HG03097 (cell line): ENCODE results near the gene RTN4IP1.
"Not testable (repeated sequence)": the region's sequence is repeated elsewhere in the genome, so short reads cannot be mapped to it uniquely, and the experiment has no call there.

Source experiments
- ATAC-seq: cut with Tn5 transposase; IDR thresholded peaks from one replicate; pipeline ENCODE4 v1.9.1; 2021; ENCODE audit not compliant: unreplicated experiment, low FRiP score

RTN4IP1 gene

DNA sequence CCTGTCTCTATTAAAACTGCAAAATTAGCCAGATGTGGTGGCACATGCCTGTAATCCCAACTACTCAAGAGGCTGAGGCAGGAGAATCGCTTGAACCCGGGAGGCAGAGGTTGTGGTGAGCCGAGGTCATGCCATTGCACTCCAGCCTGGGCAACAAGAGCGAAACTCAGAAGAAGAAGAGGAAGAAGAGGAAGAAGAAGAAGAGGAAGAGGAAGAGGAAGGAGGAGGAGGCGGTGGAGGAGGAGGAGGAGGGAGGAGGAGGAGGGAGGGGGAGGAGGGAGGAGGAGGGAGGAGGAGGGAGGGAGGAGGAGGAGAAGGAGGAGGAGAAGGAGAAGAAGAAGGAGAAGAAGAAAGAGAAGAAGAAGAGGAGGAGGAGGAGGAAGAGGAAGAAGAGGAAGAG, 40.4 kb downstream of the RTN4IP1 start:
- ATAC-seq = not testable (repeated sequence)

DNA sequence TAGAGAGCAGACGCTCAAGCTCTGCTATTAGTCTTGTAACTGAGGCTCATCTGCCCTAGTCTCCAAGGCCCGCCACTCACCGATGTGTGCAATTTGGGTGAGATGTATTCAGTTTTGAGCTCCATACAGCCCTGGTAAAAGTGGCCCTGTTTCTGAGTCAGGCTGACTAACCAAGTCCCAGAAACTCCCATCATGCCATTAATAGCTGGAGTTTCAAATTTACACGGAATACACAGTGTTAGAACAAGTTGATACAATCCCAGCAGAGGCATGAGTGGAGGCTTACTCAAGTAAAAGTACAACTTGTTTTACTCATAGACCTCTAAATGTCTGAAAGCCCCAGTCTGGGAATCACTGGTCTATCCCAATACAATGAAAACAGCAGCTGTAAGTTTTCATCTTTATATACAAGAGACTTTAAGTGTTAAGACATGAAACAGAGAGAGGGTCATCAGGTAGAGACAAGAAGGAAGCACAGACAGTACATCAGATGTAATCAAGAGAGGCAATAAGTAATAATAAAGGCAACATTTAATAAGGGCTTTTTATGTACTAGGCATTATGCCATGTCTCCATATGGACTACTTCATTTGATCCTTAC, 42.4 kb downstream of the RTN4IP1 start:
- ATAC-seq = no peak

DNA sequence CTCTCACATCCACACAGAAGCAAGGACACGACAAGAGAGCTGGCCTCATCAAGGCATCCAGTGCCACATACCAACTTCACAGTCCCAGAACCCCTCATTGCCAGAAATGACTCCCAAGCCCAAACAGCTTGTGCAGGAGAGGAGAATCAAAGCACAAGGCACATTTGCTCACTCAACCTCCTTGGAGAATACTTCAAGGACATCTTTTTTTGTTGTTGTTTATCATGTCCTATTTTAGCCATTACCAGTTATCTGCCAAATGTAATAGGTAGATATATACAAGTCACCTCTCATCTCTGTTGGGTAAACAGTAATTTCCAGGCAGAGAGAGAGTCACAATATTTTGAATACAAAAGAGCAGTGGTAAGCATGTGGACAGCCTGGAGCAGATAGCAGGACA, 47.8 kb downstream of the RTN4IP1 start:
- ATAC-seq = no peak

DNA sequence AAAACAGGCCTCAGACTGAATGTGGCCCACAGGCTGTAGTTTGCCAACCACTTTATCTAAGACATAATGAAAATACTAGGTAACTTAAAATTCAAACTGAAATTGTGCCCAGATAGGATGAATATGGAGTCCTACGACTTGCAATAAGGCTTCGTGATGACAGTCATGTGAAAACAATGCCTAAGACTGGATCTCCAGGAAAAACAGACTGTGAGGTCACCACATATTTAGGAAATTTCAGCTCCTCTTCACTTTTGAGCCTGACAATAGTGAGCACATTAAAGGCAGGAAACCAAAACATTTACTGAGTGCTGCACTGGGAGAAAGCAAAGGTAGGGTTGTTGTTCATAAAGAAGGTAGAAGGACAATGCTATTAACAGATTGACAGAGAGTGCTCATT, 50.0 kb downstream of the RTN4IP1 start:
- ATAC-seq = no peak

DNA sequence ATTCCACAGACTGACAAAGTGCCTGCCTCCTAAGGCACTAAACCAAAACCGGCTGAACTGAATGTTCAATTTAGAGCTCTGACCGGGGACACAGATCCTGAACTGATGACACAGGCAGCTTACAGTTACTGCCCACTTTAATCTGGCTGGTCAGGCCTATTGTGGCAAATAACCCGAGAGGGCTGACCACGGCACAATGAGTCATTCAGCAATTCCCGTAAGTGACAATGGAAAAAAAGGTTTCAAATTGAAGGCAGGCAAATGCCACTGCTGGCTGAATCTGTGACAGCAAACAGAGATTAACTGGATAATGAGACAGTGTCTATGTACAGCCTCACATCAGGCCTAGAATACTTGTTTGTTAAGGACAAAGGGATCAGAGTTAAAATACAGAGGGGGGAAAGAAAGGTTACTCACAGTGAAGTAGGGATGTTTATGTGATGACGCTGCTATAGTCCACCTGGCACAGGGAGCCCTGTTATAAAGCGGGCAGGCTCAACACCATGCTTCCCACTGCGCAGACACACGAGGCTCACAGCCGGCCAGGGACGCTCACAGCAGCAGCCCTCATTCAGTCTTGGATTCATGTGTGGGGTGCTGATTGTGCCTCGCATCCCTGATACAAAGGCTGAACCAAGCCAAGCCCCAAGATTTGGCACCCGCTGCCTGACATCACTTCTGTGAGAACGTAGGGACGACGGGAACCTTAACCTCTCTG, 54.4 kb downstream of the RTN4IP1 start:
- no peak for ATAC-seq

DNA sequence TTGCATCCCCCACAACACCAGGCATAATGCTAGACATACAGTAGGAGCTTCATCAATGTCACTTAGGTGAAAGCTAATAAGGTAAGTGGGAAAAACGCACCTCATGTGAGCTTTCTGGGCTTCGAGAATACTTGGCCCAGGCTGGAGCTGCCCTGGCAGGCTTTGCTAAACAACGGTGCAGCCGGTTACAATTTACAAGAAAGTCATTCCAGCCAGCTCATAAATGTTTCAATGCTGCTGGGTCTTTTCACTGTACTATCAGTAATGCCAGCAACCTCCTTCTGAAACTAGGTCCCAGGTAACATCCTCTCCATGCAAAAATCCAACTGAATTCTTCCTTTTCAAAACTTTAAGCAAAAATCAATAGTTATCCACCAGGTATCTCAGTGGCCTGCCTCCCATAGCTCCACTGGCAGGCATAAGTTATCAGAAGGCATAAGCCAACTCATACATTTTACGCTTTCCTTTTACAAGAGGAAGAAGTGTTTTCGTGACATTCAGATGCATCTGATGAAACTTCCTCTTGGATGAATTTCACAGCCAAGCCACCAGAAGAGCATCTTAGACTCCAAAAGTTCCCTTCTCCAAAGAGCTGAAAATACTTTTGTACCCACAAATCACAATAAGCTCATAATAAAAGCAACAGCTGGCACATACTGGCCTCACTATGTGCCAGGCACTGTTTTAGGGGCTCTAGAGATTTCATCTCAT, 56.3 kb downstream of the RTN4IP1 start:
- ATAC-seq = no peak

DNA sequence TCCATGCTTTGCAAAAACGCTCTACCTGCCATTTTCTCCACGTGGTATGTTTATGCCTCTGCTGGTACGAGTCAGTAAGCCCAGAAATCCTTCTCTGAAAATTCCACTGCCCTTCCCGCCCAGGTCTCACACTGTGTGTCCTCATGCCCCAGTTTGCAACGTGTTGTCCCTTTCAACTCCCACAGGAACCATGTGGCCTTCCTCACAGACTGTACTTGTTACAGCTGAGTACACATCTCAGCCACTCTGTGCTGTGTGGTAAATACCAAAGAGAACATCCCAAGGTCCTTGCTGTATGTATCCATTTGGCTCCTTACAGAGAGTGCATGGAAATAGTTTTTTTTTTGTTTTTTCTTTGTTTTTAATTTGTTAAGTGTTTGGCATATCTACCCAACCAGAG, 56.9 kb downstream of the RTN4IP1 start:
- no peak for ATAC-seq

DNA sequence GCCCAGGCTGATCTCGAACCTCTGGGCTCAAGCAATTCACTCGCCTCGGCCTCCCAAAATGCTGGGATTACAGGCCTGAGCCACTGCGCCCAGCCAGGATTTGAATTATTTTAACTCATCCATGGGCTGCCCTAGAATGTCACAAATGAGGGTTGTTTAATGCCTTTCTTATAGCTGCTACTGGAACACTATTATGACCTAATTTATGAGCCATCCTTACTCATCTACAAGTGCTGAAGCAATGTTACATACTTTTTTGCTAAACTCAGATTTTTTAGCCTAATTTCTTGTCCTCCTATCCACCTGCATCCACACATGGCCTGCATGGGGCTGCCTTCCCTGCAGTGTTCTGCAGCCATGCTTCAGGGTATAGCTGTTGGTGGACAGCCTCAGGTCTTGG, 59.9 kb downstream of the RTN4IP1 start:
- ATAC-seq = no peak

DNA sequence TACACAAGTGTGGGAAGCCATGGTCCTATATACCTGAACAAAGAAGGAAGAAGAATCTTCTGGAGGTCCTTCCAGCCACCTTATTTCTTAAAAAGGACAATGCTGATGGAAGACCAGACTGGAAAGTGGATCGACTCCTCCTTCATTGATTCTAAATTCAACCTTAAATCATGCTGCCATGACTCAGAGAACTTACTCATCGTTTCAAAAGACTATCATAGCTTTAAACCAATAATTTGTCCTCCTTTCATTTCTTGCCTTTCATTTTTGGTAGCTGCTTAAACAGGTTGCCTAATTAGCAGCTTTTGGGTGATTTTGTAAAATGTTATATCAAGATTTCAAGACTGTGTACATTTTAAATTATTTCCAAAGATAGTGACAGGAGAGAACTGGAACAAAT, 60.8 kb downstream of the RTN4IP1 start:
- no peak for ATAC-seq

DNA sequence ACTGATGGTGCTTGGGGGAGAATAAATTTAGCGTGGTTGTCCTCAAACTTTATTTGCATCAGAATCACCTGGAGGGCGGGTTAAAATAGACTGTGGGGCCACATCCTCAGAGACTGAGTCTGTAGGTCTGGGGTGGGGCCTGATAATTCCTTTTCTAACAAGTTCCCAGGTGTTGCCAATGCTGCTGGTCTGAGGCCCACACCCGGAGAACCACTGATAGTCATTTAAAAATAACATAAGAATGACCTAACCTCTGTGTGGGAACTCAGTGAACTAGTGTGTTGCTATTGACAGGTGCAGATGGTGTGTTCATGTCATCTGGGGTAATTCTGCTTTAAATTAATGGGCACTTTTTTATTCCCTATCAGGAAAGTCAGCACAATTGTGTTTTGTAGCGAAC, 64.8 kb downstream of the RTN4IP1 start:
- ATAC-seq = no peak

DNA sequence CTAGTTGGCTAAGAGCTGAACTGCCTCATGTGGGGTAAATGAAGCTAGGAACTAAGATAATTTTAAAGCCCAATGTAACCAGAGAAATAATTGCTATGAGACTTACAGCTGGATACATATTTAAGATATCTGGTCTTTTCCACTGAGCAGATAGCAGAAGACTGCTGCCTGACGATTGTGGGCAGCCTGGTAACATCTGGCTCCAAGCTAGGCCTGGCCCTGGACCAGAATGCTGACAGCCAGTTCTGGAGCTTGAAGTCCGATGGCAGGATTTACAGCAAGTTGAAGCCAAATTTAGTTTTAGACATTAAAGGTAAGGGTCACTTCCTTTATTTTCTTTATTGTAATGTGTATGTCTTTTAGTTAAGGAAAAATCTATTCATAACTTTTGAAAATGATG, 65.7 kb downstream of the RTN4IP1 start:
- ATAC-seq = no peak

DNA sequence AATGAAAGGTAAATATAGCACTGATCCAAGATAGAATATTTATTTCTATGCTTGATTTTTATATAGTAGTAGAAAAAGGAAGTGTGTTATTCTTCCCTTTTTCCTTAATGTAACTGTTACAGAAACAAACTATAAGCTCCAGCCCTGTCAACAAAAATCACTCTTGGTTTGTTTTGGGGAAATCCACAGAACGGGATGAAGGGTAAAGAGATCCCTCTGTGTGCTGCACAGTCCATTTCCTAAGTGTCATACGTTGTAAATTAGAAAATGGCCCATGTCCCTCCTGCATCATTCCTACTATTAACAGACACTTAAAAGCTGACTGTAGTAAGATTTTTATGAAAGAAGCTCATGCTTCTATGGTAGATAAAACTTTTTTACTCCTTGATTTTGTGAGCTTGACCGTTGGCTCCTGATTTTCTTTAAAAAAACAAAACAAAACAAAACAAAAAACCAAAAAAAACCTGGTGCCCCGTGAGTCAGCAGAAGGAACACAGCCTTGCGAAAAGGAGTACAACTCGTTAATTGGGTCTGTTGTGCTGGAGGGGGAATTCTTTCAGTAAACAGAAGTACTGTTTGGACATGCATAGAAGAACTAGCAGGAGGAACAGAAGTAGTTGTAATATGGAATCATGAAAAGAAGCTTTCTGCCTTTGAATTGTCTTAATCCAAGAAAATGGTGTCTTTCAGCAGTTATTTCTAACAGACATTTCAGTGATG, 67.5 kb downstream of the RTN4IP1 start:
- no peak for ATAC-seq

DNA sequence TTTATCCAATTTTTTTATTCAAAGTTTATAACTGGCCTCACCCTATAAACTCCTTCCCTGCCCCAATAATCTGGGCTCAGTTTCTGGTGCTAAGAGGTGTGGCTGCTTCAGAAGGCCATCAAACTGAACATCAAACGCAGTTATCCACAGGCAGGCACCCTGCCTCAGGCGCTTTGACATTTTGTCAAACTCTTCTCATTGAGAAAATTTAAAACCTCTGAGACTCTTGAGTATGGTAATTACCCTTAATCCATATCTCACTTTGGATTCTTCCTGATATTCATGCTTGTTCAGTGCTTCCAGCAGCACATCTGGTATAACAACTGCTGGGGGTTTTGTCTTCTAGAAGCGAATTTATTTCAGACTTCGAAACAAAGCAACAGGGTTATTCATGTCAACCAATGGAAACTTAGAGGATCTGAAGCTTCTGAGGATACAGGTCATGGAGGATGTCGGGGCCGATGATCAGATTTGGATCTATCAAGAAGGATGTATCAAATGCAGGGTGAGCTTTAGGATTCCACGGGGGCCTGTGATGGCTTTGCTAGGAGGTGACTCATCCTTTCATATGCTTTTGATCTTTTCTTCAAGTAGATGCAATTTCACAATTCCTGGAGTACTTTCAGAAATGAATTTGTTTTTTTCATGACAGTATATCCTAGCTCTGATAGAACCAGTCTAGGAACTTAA, 68.2 kb downstream of the RTN4IP1 start:
- no peak for ATAC-seq

DNA sequence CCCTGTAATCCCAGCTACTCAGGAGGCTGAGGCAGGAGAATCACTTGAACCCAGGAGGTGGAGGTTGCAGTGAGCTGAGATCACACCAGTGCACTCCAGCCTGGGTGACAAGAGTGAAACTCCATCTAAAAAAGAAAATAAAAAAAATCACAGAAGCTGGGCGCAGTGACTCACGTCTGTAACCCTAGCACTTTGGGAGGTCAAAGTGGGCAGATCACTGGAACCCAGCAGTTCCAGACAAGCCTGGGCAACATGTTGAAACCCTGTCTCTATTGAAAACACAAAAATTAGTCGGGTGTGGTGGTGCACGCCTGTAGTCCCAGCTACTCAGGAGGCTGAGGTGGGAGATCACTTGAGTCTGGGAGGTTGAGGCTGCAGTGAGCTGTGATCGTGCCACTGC, 69.6 kb downstream of the RTN4IP1 start:
- ATAC-seq = not testable (repeated sequence)

DNA sequence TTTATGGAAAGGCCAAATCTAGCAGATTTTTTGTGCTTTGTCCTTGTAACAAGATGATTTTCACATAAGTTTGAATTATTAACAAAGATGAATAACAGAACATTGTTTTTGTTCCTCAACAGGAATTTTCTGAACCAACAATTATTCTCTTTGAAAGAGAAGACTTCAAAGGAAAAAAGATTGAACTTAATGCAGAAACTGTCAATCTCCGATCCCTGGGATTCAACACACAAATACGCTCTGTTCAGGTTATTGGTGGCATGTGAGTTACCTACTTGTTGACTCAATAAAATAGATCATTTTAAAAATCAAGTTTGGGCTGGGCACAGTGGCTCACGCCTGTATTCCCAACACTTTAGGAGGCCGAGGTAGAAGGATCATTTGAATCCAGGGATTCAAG, 70.9 kb downstream of the RTN4IP1 start:
- no peak for ATAC-seq

DNA sequence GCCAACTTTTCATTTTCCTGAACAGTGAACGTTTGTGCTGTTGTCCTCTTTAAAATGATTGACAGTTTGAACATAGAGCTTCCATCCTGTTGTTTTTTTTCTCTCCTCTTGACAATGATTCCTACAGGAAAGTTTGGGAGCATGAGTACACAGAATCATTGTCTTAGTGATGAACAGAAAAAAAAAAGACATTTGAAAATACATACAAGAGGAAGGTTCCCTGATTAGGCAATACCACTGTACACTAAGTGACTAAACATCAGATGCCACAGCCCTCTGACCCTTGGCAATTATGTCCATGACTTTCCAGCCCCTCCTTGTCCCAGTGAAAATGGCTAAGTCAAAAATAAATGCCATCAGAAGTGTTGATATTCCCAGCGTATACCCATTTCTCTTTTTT, 71.5 kb downstream of the RTN4IP1 start:
- no peak for ATAC-seq

DNA sequence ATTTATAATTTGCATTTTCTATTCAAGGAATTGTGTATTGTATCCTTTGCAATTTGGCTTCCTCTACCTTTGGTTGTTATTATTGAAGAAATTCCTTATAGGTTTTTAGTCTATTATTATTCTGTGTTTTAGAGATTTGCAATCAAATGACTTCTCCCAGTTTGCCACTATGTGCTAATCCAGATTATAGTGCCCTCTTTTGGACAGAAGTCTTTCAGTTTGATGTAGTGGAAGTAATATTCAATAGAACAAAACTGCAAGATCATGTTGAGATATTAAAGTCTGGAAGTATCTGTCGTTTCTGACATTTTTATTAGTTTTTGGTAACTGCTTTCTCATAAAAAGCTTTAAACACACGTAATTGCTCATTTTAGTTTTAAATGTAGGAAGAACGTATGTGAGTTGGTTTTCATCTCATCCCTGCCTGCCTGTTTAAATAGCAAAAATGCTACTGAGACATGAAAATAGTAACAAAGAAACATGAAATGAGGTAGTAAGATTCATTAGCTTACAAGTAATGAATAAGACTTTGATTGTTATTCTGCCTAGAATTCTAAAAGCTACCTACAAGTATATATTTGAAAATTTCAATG, 72.8 kb downstream of the RTN4IP1 start:
- ATAC-seq = no peak

DNA sequence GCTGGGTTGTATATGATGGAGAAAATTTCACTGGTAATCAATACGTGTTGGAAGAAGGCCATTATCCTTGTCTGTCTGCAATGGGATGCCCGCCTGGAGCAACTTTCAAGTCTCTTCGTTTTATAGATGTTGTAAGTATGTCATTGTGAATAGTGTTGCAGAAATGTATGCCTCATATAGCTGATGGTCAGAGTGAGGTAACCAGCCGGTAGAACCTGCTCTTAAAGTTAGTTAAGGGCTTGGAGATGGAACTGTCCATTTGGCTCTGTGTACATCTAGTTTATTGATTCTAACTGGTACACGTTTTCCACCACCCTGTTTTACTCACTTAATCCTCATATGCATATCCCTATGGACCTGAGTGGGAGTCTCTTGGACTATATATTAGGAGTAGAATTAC, 73.5 kb downstream of the RTN4IP1 start:
- ATAC-seq = no peak

DNA sequence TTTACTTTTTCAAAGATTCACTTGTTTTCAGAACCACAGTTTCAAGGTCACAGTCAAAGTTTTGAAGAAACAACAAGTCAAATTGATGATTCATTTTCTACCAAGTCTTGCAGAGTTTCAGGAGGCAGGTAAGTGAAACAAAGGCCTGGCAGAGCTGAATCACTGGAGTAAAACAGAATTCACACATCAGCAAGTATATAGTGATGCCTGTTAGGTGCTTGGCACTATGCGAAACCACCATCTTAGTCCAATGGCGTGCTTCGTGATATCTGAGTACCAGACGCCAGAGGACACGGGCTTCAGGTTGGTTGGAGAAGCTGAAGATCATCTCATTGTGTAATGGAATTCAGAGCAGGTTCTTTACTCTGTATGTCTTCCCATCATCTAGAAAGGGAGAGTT, 75.9 kb downstream of the RTN4IP1 start:
- no peak for ATAC-seq

DNA sequence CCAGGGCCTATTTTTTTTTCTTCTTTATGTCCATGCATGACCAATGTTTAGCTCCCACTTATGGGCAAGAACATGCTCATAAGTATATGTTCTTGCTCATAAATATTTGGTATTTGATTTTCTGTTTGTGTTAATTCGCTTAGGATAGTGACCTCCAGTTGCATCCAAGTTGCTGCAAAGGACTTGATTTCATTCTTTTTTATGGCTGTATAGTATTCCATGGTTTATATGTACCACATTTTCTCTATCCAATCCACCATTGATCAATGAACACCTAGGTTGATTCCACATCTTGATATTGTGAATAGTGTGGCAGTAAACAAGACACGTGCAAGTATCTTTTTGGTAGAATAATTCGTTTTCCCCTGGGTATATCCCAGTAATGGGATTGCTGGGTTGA, 78.1 kb downstream of the RTN4IP1 start:
- ATAC-seq = no peak
